22Rv1 (cell line): ENCODE measurements around the gene C1orf122.

ENCODE experiments used
- ZFX ChIP-seq: fragments of 450-650 bp; IDR thresholded peaks from 2 replicates; pipeline ENCODE4 v1.6.1; 2017; ENCODE audit warnings: antibody characterized with exemption, borderline replicate concordance
- TF ChIP-seq, protein P1 (sequence below): fragments of 450-650 bp; IDR thresholded peaks from 2 replicates; pipeline ENCODE4 v1.5.1; 2017; ENCODE audit warnings: mild to moderate bottlenecking

DNA sequence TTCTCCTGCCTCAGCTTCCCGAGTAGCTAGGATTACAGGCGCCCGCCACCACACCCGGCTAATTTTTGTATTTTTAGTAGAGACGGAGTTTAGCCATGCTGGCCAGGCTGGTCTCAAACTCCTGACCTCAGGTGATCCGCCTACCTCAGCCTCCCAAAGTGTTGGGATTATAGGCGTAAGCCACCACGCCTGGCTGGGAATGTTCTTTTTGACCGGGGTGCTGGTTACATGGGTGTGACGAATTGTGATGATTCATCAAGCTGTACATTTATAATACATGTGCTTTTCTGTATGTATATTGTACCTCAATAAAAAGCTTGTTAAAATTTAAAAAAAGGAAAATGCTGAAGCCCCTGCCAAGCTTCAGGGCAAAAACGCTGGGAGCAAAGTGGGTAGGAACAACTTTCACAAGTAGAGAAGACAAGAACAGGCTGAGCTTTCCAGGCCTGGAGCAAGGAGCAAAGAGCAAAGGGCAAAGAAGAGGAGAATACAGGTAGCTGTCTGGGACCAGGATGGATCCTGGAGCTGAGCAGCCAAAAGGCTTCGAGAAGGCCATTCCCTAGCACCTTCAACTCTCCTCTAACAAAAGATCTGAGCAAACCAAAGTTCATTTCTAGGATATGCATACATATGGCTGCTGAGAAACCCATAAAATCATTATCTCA, 21.0 kb downstream of the C1orf122 start:
- TF ChIP-seq, protein P1, sequence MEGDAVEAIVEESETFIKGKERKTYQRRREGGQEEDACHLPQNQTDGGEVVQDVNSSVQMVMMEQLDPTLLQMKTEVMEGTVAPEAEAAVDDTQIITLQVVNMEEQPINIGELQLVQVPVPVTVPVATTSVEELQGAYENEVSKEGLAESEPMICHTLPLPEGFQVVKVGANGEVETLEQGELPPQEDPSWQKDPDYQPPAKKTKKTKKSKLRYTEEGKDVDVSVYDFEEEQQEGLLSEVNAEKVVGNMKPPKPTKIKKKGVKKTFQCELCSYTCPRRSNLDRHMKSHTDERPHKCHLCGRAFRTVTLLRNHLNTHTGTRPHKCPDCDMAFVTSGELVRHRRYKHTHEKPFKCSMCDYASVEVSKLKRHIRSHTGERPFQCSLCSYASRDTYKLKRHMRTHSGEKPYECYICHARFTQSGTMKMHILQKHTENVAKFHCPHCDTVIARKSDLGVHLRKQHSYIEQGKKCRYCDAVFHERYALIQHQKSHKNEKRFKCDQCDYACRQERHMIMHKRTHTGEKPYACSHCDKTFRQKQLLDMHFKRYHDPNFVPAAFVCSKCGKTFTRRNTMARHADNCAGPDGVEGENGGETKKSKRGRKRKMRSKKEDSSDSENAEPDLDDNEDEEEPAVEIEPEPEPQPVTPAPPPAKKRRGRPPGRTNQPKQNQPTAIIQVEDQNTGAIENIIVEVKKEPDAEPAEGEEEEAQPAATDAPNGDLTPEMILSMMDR = no peak
- TF ChIP-seq ZFX = no peak
